HuH-7 (cell line): ENCODE data around the gene APOBEC3B.
"Not testable (repeated sequence)": the region's sequence is repeated elsewhere in the genome, so short reads cannot be mapped to it uniquely, and the experiment has no call there.

Experiments
- DNase-seq: peaks from one replicate; pipeline ENCODE4 v3.0.0; 2011; ENCODE audit warnings: low spot score

Gene APOBEC3B

GRCh38 chr22:38997518-38997917 is 15.4 kb downstream of the APOBEC3B start:
- DNase-seq = no peak

GRCh38 chr22:39003165-39003638 is 21.1 kb downstream of the APOBEC3B start:
- peak; percentile 86 for DNase-seq

GRCh38 chr22:39007177-39007576 is 25.0 kb downstream of the APOBEC3B start:
- no peak for DNase-seq

GRCh38 chr22:39008271-39008850 is 26.2 kb downstream of the APOBEC3B start:
- not testable (repeated sequence) for DNase-seq

GRCh38 chr22:39010946-39011345 is 28.8 kb downstream of the APOBEC3B start:
- no peak for DNase-seq

- DNase-seq = no peak
These were observed 30.7 kb downstream of the APOBEC3B start for GRCh38 chr22:39012533-39013511.

GRCh38 chr22:39013561-39013941 is 31.4 kb downstream of the APOBEC3B start:
- DNase-seq = not testable (repeated sequence)

GRCh38 chr22:39013942-39014722 is 32.0 kb downstream of the APOBEC3B start, which contains the start of gene APOBEC3C:
Gene APOBEC3C, plus strand, starts transcription at chr22:39014257. Its CDS starts 106 bp downstream, at chr22:39014363.
- DNase-seq = peak; percentile 31

GRCh38 chr22:39014723-39015121 is 32.6 kb downstream of the APOBEC3B start:
- DNase-seq = not testable (repeated sequence)

GRCh38 chr22:39016592-39016991 is 34.4 kb downstream of the APOBEC3B start:
- DNase-seq = no peak

- no peak for DNase-seq
These were observed 35.6 kb downstream of the APOBEC3B start for GRCh38 chr22:39017596-39018365.

GRCh38 chr22:39020021-39020651 is 38.0 kb downstream of the APOBEC3B start:
- not testable (repeated sequence) for DNase-seq

GRCh38 chr22:39021552-39022250 is 39.6 kb downstream of the APOBEC3B start:
- no peak for DNase-seq

- DNase-seq = no peak
These were observed 42.6 kb downstream of the APOBEC3B start for GRCh38 chr22:39024519-39025308.

- DNase-seq = peak; percentile 52
These were observed 44.5 kb downstream of the APOBEC3B start for GRCh38 chr22:39026509-39027150.

GRCh38 chr22:39027717-39028116 is 45.6 kb downstream of the APOBEC3B start:
- DNase-seq = no peak

- DNase-seq = no peak
These were observed 46.1 kb downstream of the APOBEC3B start for GRCh38 chr22:39028281-39028680.

- no peak for DNase-seq
These were observed 47.1 kb downstream of the APOBEC3B start for GRCh38 chr22:39029227-39029626.

- no peak for DNase-seq
These were observed 48.6 kb downstream of the APOBEC3B start for GRCh38 chr22:39030705-39031104.
